ENCODE results near the gene OTUD4. TPM values are rescaled to one million over a fixed set of nuclear protein-coding genes. Genes with fewer than 3 reads are reported as not detected.
A peak's percentile ranks its signal among the peaks of the same experiment; 100 is the strongest.

Gene OTUD4
- total RNA-seq, 1 donor from 2014 or later, result 38.3 TPM

DNA sequence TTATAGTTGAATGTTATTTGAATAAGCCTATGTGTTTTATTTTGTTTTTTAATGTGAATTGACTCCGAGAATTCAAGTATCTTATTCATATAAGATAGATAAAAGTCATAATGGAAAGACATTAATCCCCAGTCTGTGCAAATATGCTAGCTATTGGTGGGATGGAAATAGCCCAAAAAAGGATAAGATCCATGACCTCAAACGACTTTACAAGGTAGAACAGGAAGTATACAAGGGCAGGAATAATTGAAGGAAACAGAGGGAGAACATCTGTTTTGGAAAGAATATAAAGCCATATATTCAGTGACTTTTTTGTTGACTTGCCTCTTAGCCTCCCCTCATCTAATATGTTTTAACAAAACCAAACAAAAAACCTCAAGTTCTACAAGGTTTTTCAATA is 73.3 kb downstream of the OTUD4 start:
- DNase-seq (ENCODE audit: low spot score in 2 of 2, unreplicated experiment in 2 of 2), result no peak
- Mint-ChIP-seq H3K4me1 (no peaks in the 10 kb centered on the region), H3K4me3 (no peak overlapping the region), H3K36me3 (peaks cover 13% of the 10 kb centered on the region), H3K9me3 (no peaks in the 10 kb centered on the region), H3K27ac (no peak overlapping the region), H3K27me3 (ENCODE audit: low read depth) (no peaks in the 10 kb centered on the region)
- TF ChIP-seq CTCF (IDR thresholded peaks at IDR 0.05; ENCODE audit: unreplicated experiment), result no peak

DNA sequence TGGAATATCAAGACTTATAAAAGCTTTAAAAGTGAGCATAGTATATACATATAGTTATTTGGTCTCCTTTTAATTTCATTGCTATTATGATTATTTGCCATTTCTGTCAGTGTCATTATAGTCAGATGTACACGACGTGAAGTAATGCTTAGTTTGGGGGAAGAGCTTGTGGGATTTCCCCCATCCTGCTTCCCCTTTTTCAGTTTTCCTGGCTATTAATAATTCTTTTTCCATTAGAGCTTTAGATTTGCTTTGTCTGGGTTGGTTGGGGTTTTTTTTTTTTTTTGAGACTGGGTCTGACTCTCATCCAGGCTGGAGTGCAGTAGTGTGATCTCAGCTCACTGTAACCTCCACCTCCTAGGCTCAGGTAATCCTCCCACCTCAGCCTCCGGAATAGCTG is 76.9 kb downstream of the OTUD4 start:
- H3K9me3 Mint-ChIP-seq, result no peaks in the 10 kb centered on the region
- no peak for DNase-seq (ENCODE audit: low spot score in 2 of 2, unreplicated experiment in 2 of 2)
- no peaks in the 10 kb centered on the region for H3K36me3 Mint-ChIP-seq
- peaks cover 15% of the 10 kb centered on the region for H3K4me1 Mint-ChIP-seq
- H3K4me3 Mint-ChIP-seq, result no peak overlapping the region
- no peak overlapping the region for H3K27ac Mint-ChIP-seq
- H3K27me3 Mint-ChIP-seq (ENCODE audit: low read depth), result no peaks in the 10 kb centered on the region
- TF ChIP-seq CTCF (IDR thresholded peaks at IDR 0.05; ENCODE audit: unreplicated experiment), result no peak

GRCh38 chr4:145102619-145103018 is 77.8 kb downstream of the OTUD4 start:
- peaks cover 15% of the 10 kb centered on the region for H3K4me1 Mint-ChIP-seq
- no peak overlapping the region for H3K27ac Mint-ChIP-seq
- no peak for DNase-seq (ENCODE audit: low spot score in 2 of 2, unreplicated experiment in 2 of 2)
- H3K4me3 Mint-ChIP-seq, result no peak overlapping the region
- no peaks in the 10 kb centered on the region for H3K9me3 Mint-ChIP-seq
- no peaks in the 10 kb centered on the region for H3K27me3 Mint-ChIP-seq (ENCODE audit: low read depth)
- no peak for TF ChIP-seq CTCF (IDR thresholded peaks at IDR 0.05; ENCODE audit: unreplicated experiment)
- no peaks in the 10 kb centered on the region for H3K36me3 Mint-ChIP-seq

DNA sequence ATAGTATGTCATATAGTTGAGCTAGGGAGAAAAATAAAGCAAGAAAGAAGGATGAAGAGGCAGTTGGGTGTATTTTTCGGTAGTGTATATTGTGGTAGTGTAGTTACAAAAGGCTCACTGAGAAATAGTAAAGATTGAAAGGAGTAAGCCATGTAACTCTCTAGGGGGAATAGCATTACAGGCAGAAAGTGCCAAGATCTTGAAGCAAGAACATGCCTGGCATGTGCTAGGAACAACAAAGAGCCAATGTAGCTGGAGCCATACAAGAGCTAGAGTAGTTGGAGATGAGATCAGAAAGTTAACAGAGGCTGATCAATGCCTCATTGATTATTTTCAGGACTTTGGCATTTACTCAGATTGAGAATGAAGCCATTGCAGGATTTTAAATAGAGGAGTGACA is 79.3 kb downstream of the OTUD4 start:
- no peaks in the 10 kb centered on the region for H3K9me3 Mint-ChIP-seq
- no peaks in the 10 kb centered on the region for H3K27me3 Mint-ChIP-seq (ENCODE audit: low read depth)
- peaks cover 19% of the 10 kb centered on the region for H3K4me1 Mint-ChIP-seq
- no peaks in the 10 kb centered on the region for H3K36me3 Mint-ChIP-seq
- no peak overlapping the region for H3K27ac Mint-ChIP-seq
- no peak overlapping the region for H3K4me3 Mint-ChIP-seq
- no peak for TF ChIP-seq CTCF (IDR thresholded peaks at IDR 0.05; ENCODE audit: unreplicated experiment)
- no peak for DNase-seq (ENCODE audit: low spot score in 2 of 2, unreplicated experiment in 2 of 2)

GRCh38 chr4:145099653-145100052 is 80.7 kb downstream of the OTUD4 start:
- H3K4me3 Mint-ChIP-seq, result peak overlapping the region; percentile 86
- H3K27ac Mint-ChIP-seq, result peak overlapping the region; percentile 27
- peaks cover 8% of the 10 kb centered on the region for H3K36me3 Mint-ChIP-seq
- H3K4me1 Mint-ChIP-seq, result peaks cover 19% of the 10 kb centered on the region
- peaks cover 7% of the 10 kb centered on the region for H3K9me3 Mint-ChIP-seq
- TF ChIP-seq CTCF (IDR thresholded peaks at IDR 0.05; ENCODE audit: unreplicated experiment), result no peak
- DNase-seq (ENCODE audit: low spot score in 2 of 2, unreplicated experiment in 2 of 2), result no peak
- H3K27me3 Mint-ChIP-seq (ENCODE audit: low read depth), result no peaks in the 10 kb centered on the region

DNA sequence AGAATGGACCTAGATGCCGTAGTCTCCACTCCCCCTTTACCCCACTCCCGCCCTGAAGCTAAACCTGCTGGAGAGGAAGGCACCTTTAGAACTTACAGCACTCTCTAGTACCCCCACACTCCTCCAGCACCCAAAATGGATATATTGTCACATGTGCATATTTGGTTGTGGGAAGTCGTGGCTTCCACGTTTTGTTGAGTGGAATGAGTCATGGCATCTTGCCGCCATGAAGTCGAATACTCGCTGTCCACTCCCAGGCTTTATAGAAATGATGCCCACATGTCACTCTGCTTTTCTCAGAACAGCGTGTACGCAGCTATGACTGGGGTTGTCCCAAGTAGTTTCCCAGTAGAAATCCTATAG is 81.7 kb downstream of the OTUD4 start:
- no peak for DNase-seq (ENCODE audit: low spot score in 2 of 2, unreplicated experiment in 2 of 2)
- peaks cover 19% of the 10 kb centered on the region for H3K4me1 Mint-ChIP-seq
- peaks cover 17% of the 10 kb centered on the region for H3K9me3 Mint-ChIP-seq
- peak overlapping the region; percentile 98 for H3K27ac Mint-ChIP-seq
- no peaks in the 10 kb centered on the region for H3K27me3 Mint-ChIP-seq (ENCODE audit: low read depth)
- peaks cover 18% of the 10 kb centered on the region for H3K36me3 Mint-ChIP-seq
- peak overlapping the region; percentile 86 for H3K4me3 Mint-ChIP-seq
- TF ChIP-seq CTCF (IDR thresholded peaks at IDR 0.05; ENCODE audit: unreplicated experiment), result no peak

All from mesothelial cell of epicardium (in vitro differentiated cells).